HL-60/S4 treated with phorbol 12-myristate 13-acetate at 8.2 ng/mL for 4 days and 3 days (cell line): ENCODE measurements around the gene TBX3.

Experiments
- in situ Hi-C: fragments of 300-500 bp; cut with MboI; formaldehyde crosslinking; loops from 2 replicates; pipeline ENCODE4 v1.15.0; 2022; ENCODE audit warnings: low sequenced_read_pairs

Gene TBX3

DNA sequence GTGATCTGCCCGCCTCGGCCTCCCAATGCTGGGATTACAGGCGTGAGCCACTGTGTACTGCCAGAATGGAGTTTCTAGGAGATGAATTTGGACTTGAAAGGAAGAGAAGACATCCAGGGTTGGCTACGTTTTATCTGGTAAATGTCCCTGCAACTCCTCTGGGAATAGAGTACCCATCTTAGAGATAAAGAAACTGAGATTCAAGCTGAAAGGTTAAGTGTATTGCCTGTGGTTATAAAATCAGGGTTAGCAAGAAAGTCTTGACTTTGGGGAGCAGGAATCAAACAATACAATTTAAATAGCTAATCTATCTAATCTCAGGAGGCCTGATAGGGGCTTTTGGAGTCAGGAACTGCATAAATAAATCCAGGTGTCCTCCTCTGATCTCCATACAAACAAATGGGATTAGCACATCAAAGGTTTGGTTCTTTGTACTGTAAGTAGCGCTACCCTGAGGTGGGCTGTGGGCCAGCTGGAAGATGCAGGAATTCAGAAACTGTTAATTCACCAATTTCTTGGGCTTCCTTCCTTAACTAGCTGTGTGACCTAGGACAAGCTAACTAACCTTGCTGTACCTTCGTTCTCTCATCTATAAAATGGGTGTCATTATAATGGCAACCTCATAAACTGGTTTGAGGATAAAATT is 45.1 kb downstream of the TBX3 start:
- in situ Hi-C loops, result no loop called here

DNA sequence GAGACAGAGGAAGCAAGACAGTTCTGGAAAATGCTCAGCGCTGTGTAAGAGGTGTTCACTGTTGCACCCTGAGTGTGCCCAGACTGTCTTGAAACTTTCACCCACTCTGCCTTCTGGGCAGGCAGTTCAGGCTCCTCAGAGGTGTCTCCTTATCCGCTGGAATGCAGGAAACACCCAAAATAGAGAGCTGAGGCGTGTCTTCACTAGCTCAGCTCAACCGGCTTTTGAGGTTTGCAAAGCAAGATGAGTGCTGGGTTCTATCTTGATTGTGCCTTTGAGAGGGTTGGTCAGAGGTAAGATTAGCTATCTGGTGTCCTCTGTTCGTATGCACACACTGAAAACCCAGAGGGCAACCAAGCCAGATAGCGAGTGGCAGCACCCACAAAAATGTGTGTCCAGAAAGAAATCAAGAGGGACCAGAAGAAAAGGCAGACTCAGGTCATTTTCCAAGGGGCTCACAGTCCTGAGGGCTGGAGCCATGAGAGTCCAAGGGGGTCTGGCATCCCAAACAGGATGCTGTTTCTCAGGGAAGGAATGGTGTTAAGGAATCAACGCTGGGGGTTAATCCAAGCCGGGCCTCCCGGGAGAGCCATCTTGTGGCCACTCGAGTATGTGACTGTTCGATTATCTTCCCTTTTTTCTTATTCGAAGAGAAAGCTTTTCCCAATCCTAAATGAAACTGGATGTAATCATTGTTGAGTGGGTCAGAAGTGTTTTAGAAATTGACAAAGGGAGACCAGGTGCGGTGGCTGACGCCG is 47.1 kb downstream of the TBX3 start:
- in situ Hi-C loops, result no loop called here

DNA sequence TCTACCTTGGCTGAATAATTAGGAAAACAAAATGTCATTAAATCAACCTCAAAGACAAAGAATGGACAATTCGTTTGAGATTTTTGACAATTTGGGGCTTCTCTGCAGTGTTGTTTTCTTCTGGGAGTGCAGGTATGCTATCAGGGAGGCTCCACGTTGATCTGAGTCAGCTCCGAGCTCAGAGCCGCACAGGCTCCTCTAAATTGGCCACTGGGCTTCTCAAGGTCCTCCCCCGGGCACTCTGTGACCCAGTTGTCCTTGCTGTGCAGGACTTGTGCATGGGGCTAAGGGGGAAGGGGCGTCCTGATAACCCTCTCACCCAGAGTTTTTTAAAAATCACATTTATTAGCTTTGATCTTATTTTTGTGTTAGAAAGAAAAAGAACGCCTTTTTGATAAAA is 52.7 kb downstream of the TBX3 start:
- in situ Hi-C loops, result no loop called here

DNA sequence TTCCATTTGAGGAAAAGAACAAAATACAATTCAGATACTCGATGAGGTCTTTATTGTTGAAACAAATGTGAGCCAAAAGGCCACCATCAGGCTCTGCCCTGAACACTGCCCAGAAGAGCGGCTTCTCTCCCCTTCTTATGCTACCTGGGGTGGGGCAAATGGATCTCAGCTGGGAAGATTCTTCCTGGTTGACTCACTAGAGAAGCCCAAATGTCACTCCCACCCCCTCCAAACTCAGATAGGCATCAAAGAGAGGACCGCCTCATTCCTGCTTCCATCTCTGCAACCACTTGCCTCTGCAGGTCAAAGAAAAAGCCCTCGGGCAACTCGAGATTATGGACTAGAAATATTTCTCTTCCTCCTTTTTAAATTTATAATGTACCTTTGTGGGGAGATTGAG is 55.8 kb downstream of the TBX3 start:
- in situ Hi-C loops, result no loop called here

DNA sequence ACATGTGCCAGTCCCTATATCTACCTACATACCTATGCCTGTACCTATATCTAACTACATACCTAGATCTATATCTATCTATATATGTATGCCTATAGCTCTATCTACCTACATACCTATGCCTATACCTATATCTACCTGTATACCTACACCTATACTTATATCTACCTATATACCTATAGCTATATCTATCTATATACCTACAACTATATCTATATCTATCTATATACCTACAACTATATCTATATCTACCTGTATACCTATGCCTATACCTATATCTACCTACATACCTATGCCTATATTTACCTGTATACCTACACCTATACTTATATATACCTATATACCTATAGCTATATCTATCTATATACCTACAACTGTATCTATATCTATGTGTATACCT is 56.6 kb downstream of the TBX3 start:
- in situ Hi-C loops, result no loop called here

DNA sequence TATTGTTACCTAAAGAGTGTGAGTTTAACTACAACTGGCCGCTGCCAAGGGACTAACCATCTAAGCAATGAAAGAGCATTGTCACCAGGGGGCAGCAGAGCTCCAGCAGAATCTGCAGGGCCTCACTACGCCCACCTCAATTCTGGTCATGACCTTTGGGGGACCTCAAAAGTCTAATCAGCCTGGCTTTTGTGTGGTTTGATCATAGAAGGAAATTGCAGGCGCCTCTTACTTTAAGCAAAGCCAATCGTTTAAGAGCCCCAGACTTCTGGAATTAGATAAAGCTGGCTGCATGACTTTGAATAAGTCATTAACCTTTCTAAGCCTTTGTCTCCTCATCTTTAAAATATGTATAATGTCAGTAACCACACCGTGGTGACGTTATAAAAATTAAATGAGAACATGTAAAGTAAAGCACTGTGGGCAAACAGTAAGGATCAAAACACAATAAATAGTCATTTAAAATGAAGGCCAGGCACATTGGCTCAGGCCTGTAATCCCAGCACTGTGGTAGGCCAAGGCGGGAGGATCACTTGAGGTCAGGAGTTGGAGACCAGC is 58.6 kb downstream of the TBX3 start:
- in situ Hi-C loops, result no loop called here

DNA sequence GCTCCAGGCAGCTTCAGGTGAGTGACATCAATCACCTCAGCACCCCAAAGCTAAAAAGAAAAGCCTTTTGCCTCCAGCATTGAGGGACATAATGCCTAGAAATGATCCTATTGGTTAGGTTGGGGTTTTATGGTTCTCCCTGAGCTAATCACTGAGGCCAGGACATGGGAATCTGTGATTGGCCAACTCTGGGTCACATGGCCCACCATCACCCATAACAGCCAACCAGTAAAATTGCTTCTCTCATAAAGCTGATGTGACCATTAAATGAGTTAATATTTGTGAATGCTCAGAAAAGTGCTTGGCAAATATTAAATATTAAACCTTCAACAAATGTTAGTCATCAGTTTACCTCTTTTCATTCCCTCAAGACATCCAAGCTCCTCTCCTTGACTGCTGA is 60.2 kb downstream of the TBX3 start:
- in situ Hi-C loops, result no loop called here
